Epithelial cell of esophagus (primary cell): ENCODE results near the gene LMO2.
"Not testable (repeated sequence)": the region's sequence is repeated elsewhere in the genome, so short reads cannot be mapped to it uniquely, and the experiment has no call there.

Experiments
- DNase-seq: peaks from one replicate; pipeline ENCODE4 v3.0.0; 2010; ENCODE audit warnings: low read depth
- H3K4me3 ChIP-seq: 2 replicates; pipeline ENCODE4 v1.5.1; 2011; ENCODE audit warnings: mild to moderate bottlenecking, low read length, control low read depth
- CTCF ChIP-seq: IDR thresholded peaks from 2 replicates; pipeline ENCODE4 v1.5.1; 2011; ENCODE audit warnings: low read depth, mild to moderate bottlenecking, low read length, control low read depth, inconsistent platforms; ENCODE audit not compliant: insufficient read depth; ENCODE audit errors: missing control alignments

The LMO2 gene

GRCh38 chr11:33933602-33934001, 41.7 kb upstream of the LMO2 start:
- TF ChIP-seq CTCF, result no peak
- no peak for DNase-seq
- no peak overlapping the region for H3K4me3 ChIP-seq

GRCh38 chr11:33932721-33933120, 40.8 kb upstream of the LMO2 start:
- TF ChIP-seq CTCF, result no peak
- no peak for DNase-seq
- no peak overlapping the region for H3K4me3 ChIP-seq

DNA sequence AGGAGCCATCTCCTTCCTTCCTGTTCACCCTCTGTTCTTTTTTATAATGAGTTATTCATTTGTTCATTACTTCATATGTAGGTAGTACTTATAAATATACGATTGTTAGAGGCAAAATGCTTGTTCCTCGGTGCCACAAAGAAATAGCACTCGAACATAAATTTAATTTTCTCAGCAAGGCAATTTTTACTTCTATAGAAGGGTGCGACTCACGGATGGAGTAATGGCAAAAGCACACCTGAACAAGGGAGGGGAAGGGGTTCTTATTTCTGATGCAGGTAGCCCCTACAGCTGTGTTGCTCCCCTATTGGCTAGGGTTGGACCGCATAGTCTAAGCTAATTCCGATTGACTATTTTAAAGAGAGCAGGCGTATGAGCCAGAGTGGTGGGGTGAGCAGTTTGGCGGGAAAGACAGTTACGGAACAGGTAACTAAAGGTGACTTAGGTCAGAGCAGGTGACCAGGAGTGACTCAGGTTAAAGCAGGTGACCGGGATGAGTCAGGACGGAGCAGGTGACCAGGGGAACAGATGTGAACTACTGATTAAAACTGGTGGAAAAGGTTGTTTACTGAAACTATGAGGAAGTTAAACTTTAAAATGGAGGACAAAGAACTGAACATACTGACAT, 40.0 kb upstream of the LMO2 start:
- not testable (repeated sequence) for H3K4me3 ChIP-seq, DNase-seq

DNA sequence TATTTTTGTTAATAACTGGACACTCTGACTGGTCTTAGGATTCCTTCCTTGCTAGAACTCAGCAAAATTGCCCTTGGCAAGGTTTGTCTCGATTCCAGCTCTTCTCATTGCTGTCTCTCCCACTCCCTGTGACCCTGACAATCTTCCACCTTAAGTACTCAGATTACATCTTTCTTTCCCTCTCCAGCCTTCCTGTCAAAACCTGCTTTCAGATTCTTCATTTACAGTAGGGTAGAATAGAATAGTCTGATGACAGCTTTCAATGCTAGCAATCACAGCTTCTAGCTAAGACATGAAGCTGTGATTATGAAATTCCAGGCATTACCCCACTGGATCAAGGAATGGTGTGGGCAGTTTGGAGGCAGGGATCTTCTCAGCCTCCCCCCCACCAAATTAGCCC, 39.2 kb upstream of the LMO2 start:
- peak; percentile 70 for DNase-seq
- no peak for TF ChIP-seq CTCF
- no peak overlapping the region for H3K4me3 ChIP-seq

DNA sequence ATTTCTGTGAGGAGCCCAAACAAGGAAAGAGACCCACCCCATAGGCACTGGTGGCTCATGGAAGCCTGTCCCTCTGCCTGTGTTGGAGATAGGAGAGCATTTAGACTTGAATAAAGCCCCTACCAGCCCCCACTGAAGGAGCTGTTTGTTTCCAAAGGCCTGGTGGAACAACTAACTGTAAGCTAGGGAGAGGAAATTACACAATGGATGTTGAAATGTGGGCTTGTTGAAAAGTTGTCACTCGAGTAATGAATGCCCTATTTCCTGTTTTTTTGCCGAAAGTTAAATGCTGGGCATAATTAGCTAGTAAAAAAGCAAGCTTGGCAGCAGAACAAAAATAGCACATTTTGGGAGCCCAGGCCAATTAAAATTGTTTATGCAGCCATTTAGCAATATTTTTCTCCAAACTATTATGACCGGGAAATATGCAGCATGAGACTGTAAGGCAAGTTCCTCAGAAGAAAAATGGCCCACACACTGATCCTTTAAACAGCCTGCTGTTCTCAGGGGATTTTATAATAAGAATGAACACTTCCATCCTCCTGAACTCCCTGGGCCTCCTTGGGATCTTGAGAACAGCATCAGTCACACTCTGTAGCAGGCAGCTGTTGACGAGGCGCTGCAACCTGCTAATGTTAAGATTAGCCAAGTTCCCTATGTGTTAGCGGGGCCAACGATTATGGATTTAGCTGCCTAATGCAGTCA, 38.6 kb upstream of the LMO2 start:
- no peak for TF ChIP-seq CTCF
- H3K4me3 ChIP-seq, result no peak overlapping the region
- DNase-seq, result peak; percentile 57

GRCh38 chr11:33928564-33928963, 36.7 kb upstream of the LMO2 start:
- no peak for TF ChIP-seq CTCF
- no peak for DNase-seq
- no peak overlapping the region for H3K4me3 ChIP-seq

- no peak overlapping the region for H3K4me3 ChIP-seq
- DNase-seq, result no peak
- no peak for TF ChIP-seq CTCF
These were observed 35.0 kb upstream of the LMO2 start for GRCh38 chr11:33926671-33927552.
